SK-N-SH (cell line): ENCODE data around the gene TEAD1.

ENCODE experiments used
- EP300 ChIP-seq, 2 experiments: IDR thresholded peaks; 2 replicates each; pipeline versions ENCODE4 v1.4.0 to v1.6.1; 2012; ENCODE audit warnings: borderline replicate concordance in 1 of 2, low read depth in 1 of 2, low read length in 1 of 2
- EZH2phosphoT487 ChIP-seq: fragments of 200-600 bp; sonication (generic); IDR thresholded peaks from 2 replicates; pipeline ENCODE4 v1.6.1; 2017; ENCODE audit warnings: low read depth, mixed run types, mild to moderate bottlenecking, antibody characterized with exemption, moderate library complexity, borderline replicate concordance
- FOSL2 ChIP-seq: IDR thresholded peaks from 2 replicates; pipeline ENCODE4 v1.4.0; 2012; ENCODE audit warnings: low read depth, mild to moderate bottlenecking, moderate library complexity, borderline replicate concordance
- MEF2A ChIP-seq: IDR thresholded peaks from 2 replicates; pipeline ENCODE4 v1.4.0; 2012; ENCODE audit warnings: low read depth, borderline replicate concordance
- MXI1 ChIP-seq: IDR thresholded peaks from 2 replicates; pipeline ENCODE4 v1.6.1; 2012; ENCODE audit warnings: mild to moderate bottlenecking, low read depth, low read length, improper control_type of control experiment
- TAF1 ChIP-seq: IDR thresholded peaks from 2 replicates; pipeline ENCODE4 v1.6.1; 2012; ENCODE audit warnings: low read depth, mild to moderate bottlenecking, low read length, moderate library complexity, borderline replicate concordance
- TF ChIP-seq, protein P1 (sequence below): IDR thresholded peaks from 2 replicates; pipeline ENCODE4 v1.4.0; 2012; ENCODE audit warnings: low read depth

DNA sequence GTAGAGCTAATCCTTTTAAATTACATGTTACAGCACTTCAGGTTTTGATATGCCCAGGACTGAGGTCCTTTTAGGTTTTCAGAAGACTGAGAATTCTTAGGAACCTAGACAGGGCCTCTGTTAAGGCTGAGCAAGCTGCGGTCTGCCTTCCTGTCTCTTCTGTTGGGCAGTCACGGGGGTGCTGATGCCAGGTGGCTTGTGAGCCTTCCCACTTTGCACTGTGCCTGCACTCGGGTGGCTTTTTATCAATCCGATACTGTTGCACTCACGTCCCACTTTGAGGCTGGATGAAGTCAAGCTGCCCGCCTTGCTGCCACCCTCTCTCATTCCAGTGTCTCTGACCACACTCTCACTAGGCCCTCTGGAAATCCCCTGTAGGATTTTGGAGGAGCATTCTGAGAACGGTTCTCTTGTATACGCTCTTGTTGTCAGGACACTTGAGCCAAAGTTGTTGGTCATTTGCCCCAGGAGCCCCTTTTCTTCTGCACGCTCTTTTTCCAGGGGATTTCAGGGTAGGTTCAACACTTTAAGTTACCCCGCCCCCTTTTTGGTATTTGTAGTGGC is 141.8 kb downstream of the TEAD1 start:
- TF ChIP-seq EZH2phosphoT487: no peak
- TF ChIP-seq, protein P1, sequence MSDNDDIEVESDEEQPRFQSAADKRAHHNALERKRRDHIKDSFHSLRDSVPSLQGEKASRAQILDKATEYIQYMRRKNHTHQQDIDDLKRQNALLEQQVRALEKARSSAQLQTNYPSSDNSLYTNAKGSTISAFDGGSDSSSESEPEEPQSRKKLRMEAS: no peak
- no peak for TF ChIP-seq MEF2A
- TF ChIP-seq MXI1: no peak
- no peak for TF ChIP-seq FOSL2
- TF ChIP-seq TAF1: no peak
- no peak for TF ChIP-seq EP300 (IDR thresholded peaks at IDR 0.05; ENCODE audit: borderline replicate concordance in 1 of 2, low read depth in 1 of 2, low read length in 1 of 2)
